Hematopoietic multipotent progenitor cell (in vitro differentiated cells): ENCODE data around the gene SLC22A1. TPM values are rescaled to one million over a fixed set of nuclear protein-coding genes. Genes with fewer than 3 reads are reported as not detected.
"Not testable (repeated sequence)": the region's sequence is repeated elsewhere in the genome, so short reads cannot be mapped to it uniquely, and the experiment has no call there.

ENCODE experiments used
- DNase-seq, 3 donors: peaks; one replicate each; pipeline ENCODE4 v3.0.0-alpha.2; 2011 to 2015; ENCODE audit warnings: low read depth in 2 of 3, low spot score in 2 of 3
- total RNA-seq: library from RNA; depleted of rRNA; stranded (reverse); fragments of >200 nt; gene quantifications from one replicate; pipeline ENCODE4 v1.2.3, GENCODE V29; 2012

The SLC22A1 gene
- total RNA-seq, 1 donor = under 0.01 TPM

GRCh38 chr6:160135907-160136655 lies 14.5 kb downstream of the SLC22A1 start:
- DNase-seq = no peak

DNA sequence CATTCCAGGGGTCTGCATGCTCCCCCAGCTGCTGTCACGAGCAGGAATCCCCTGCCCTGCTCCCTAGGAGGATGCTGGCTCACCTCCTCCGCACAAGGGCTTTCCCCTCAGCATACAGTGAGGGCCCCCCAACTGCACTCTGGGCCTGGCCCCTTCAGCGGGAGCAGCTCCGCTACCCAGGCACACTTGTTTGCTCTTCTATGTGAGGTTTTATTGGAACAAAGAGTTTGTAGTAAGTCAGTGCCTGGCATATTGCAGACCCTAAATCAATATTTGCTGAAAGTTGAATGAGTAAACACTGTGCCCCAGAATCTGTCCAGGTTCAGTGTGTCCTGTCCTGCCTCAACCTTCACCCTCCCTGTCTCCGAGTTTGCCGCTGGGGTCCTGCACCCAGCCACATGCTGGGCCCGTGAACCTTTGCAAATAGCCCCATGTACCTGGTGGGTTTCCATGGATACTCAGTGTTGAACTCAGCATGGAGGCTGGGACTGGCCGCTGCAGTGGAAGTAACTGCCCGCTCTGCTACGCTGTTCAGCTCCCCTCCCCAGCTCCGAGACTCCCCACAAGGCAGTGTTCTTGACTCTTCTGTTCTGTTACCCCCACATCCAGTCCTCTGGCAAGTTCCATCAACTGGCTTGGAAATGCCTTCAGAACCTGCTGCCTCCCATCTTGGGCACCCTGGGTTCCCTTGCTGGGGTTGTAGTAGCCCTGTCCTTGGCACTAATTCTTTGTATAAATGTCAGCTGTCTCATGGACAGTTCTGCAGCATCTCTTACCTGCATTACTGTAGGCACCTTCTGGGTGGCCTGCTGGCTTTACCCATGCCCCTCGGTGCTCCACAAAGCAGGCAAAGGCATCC lies 15.7 kb downstream of the SLC22A1 start:
- DNase-seq = no peak

- peak; percentile 27 to 71 (median 37) for DNase-seq
These were observed 16.6 kb downstream of the SLC22A1 start for GRCh38 chr6:160137989-160138835.

GRCh38 chr6:160138839-160139419 lies 17.3 kb downstream of the SLC22A1 start:
- DNase-seq = no peak

GRCh38 chr6:160139420-160139851 lies 17.8 kb downstream of the SLC22A1 start:
- DNase-seq = no peak

DNA sequence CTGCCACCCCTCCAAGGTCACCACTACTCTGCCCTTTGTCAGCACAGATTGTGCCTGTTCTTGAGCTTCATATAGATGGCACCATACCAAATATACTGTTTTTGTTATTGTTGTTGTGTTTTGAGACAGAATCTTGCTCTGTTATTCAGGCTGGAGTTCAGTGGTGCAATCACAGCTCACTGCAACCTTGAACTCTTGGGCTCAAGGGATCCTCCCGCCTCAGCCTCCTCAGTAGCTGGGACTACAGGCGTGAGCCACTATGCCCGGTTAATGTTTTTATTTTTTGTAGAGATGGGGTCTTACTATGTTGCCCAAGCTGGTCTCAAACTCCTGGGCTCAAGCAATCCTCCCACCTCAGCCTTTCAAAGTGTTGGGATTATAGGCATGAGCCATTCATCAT lies 18.9 kb downstream of the SLC22A1 start:
- DNase-seq = not testable (repeated sequence)

GRCh38 chr6:160141001-160141726 lies 19.5 kb downstream of the SLC22A1 start:
- no peak for DNase-seq

GRCh38 chr6:160142115-160142715 lies 20.6 kb downstream of the SLC22A1 start:
- no peak for DNase-seq

GRCh38 chr6:160146454-160147145 lies 25.0 kb downstream of the SLC22A1 start:
- no peak for DNase-seq

- DNase-seq = no peak
These were observed 25.5 kb downstream of the SLC22A1 start for GRCh38 chr6:160147146-160147536.

GRCh38 chr6:160154471-160154870 lies 32.9 kb downstream of the SLC22A1 start:
- DNase-seq = no peak

- no peak for DNase-seq
These were observed 35.2 kb downstream of the SLC22A1 start for GRCh38 chr6:160156842-160157241.

DNA sequence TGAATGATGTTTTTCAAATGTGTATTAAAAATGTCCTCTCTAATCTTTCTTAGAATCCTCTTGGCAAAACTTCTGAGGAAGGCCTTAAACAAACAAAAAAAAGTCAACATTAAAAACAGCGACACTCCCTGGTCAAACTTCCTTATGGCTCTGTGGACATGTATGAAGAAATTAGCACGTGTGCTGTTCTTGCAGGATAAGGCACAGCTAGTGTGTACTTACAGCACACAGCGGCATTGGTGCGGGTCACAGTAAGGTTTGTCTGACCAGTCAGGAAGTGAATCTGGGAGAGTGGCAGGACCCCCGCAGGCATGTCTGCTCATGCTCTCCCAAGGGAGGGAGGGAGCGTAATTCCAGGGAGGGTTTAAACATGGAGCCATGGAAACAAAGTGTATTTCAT lies 38.8 kb downstream of the SLC22A1 start:
- DNase-seq = peak in 1 of 3 donors; percentile 4

GRCh38 chr6:160160929-160161646 lies 39.5 kb downstream of the SLC22A1 start:
- no peak for DNase-seq

- DNase-seq = no peak
These were observed 40.0 kb downstream of the SLC22A1 start for GRCh38 chr6:160161647-160161986.

- DNase-seq = no peak
These were observed 40.5 kb downstream of the SLC22A1 start for GRCh38 chr6:160162030-160162566.

- DNase-seq = no peak
These were observed 41.8 kb downstream of the SLC22A1 start for GRCh38 chr6:160163425-160163824.

GRCh38 chr6:160163912-160164311 lies 42.3 kb downstream of the SLC22A1 start:
- DNase-seq = no peak
